ENCODE data around the gene RAC2.

The RAC2 gene

DNA sequence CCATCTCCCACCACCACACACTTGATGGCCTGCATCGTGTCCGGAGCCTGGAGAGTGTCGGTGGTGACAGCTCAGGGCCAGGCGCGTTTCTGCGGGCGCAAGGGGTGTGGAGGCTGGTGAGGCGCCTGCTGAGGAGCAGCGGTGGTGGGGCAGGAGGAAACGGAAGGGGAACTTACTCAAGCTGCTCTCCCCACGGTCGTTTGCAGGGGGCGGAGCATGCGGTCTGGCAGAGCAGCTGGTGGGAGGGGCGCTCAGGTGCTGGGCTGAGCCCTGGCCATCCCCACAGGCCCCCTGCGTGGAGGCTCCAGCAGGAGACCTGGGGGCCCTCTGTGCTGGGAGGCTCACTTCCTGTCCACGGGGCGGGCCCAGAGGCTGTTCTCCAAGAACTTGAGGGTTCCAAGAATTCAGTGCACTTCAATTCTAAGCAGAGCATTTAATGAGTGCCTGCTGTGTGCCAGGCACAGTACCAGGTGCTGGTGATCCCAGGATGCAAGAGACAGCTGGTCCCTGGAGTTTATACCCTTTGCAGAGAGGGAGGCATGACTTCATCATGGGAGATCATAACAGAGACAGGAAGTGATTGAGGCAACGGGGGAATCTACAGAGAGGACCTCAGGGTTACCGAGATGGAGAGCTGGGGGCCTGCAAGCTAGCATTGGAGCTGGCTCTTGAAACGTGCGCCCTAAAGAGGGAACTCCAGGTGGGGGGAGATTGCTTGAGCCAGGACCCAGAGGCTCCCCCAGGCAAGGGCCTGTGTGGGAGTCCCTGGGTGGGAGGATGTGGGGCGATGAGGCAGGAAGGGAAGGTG, at the start of gene RAC2:
Gene RAC2, minus strand, starts transcription at position 156 of the 808 bp plus-strand sequence. Its CDS starts 121 bp downstream, at position 35.
- no peak within 1 kb of the TSS for H3K4me3 ChIP-seq (ENCODE audit: low read depth, low read length)
- no peak for DNase-seq (ENCODE audit: low read depth)
- TF ChIP-seq, protein P1, sequence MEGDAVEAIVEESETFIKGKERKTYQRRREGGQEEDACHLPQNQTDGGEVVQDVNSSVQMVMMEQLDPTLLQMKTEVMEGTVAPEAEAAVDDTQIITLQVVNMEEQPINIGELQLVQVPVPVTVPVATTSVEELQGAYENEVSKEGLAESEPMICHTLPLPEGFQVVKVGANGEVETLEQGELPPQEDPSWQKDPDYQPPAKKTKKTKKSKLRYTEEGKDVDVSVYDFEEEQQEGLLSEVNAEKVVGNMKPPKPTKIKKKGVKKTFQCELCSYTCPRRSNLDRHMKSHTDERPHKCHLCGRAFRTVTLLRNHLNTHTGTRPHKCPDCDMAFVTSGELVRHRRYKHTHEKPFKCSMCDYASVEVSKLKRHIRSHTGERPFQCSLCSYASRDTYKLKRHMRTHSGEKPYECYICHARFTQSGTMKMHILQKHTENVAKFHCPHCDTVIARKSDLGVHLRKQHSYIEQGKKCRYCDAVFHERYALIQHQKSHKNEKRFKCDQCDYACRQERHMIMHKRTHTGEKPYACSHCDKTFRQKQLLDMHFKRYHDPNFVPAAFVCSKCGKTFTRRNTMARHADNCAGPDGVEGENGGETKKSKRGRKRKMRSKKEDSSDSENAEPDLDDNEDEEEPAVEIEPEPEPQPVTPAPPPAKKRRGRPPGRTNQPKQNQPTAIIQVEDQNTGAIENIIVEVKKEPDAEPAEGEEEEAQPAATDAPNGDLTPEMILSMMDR (IDR thresholded peaks at IDR 0.05; ENCODE audit: control insufficient read depth, extremely low read depth, insufficient read depth), result no peak

DNA sequence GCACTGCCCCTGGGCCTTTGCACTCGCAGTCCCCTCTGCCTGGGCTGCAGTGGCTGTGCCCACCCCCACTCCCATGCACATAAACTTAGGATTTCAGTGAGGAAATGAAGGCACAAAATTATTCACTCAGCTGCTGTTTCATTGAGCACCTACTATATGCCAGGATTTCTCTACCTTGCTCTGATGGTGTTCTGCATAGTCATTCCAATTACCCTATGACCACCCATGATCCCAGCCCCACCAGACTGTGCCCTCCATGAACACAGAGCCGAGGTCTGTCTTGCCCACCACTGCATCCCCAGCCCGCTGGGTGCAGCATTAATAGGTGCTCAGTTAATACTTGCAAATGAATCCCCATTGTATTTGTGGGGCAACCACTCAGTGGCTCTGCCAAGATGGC, 49.1 kb upstream of the RAC2 start:
- H3K4me3 ChIP-seq (ENCODE audit: low read depth, low read length), result no peak overlapping the region
- TF ChIP-seq, protein P1 (IDR thresholded peaks at IDR 0.05; ENCODE audit: control insufficient read depth, extremely low read depth, insufficient read depth), result no peak
- DNase-seq (ENCODE audit: low read depth), result no peak

DNA sequence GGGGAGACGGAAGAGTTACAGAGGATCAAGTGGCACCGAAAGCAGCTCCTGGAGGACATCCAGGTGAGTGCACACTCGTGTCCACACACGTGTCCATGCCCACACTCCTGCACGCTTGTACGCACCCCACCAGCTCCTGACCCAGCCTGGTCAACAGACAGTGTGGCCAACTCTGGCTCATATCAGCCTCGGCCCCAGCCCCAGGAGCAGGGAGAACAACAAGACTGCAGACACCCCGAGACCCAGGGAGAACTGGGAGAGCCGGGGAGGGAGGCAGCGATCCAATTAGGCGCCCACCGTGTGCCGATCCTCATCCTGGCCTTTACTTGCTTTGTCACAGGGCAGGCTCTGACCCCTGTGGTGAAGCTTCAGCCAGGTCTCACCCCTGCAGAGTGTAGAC, 48.6 kb upstream of the RAC2 start:
- no peak for DNase-seq (ENCODE audit: low read depth)
- no peak overlapping the region for H3K4me3 ChIP-seq (ENCODE audit: low read depth, low read length)
- TF ChIP-seq, protein P1 (IDR thresholded peaks at IDR 0.05; ENCODE audit: control insufficient read depth, extremely low read depth, insufficient read depth), result no peak

DNA sequence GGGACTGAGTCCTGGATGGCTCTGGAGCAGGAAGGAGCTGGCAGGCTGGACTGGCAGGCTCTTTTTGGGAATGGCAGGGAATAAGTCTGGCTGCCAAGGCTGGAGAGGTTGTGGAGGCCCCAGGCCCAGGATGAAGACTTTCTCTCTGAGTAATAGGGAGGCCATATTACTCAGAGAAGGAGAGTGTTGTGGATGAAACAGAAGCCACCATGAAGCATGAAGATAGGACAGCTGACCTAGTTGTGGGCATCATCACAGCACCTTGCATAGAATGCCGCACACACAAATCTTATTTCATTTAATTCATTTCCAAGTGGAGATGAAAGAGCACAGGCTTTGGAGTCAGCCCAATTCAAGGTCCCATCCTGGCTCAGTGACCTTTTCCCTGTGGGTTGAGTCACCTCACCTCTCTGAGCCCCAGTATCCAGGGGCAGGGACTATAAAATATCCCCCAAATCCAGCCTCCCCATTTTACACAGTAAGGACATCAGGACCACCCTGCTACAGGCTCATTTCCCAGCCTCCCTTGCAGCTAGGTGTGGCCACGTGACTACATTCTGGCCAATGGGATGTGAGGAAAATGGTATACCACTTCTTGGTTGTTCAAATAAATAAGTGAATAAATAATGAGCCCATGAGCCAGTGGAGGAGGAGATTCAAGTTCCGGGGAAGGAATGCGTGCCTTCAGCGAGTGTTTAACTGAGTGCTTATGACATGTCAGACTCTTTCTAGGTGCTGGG, 47.7 kb upstream of the RAC2 start:
- no peak for DNase-seq (ENCODE audit: low read depth)
- H3K4me3 ChIP-seq (ENCODE audit: low read depth, low read length), result no peak overlapping the region
- TF ChIP-seq, protein P1 (IDR thresholded peaks at IDR 0.05; ENCODE audit: control insufficient read depth, extremely low read depth, insufficient read depth), result no peak

DNA sequence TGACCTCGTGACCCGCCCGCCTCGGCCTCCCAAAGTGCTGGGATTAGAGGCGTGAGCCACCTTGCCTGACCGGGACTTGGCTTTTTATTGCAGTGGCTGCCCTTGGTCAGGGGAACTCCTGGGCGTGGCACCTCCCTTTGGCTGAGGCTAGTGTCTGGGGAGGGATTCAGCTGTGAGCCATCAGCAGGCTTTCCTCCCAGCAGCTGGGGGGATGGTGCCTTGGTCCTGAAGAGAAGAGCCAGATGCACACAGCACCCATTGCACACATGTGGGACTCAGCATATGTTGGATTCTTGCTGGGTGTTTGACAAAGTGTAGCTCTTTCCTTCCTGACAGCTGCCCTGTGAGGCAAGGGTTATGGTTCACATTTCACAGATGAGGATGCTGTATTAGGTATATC, 46.7 kb upstream of the RAC2 start:
- no peak overlapping the region for H3K4me3 ChIP-seq (ENCODE audit: low read depth, low read length)
- DNase-seq (ENCODE audit: low read depth), result no peak
- TF ChIP-seq, protein P1 (IDR thresholded peaks at IDR 0.05; ENCODE audit: control insufficient read depth, extremely low read depth, insufficient read depth), result no peak

DNA sequence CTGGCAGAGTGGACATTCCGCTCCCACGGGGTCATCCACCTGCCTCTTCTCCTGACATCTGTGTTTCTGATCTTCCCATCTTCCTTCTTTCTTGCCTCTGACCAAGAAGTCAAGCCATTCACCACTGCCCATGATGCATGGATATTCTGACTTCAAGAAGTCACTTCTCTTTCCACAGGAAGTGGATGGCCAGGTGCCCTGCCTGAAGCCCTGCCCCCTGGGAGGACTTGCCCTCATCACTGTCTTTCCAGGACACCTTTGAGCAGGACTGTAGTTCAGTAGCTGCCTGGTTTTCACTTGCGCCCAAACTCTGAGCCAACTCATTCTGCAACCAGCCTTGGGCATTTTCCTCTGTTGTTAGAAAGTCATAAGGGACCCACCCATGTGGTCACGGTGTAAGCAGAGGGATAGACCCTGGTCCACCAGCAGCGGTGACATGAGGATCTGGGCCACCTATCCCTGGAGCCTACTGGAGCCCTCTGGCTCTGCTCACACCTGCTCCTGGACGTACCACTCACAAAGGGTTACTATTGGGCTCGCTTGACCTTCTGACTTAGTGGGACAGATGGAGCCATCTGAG, 45.2 kb upstream of the RAC2 start:
- no peak for DNase-seq (ENCODE audit: low read depth)
- TF ChIP-seq, protein P1 (IDR thresholded peaks at IDR 0.05; ENCODE audit: control insufficient read depth, extremely low read depth, insufficient read depth), result no peak

More for the DNA sequence above, 45.2 kb upstream of the RAC2 start:
- no peak overlapping the region for H3K4me3 ChIP-seq (ENCODE audit: low read depth, low read length)

All from LNCaP clone FGC (cell line).